H54 (cell line): ENCODE measurements around the gene MPND.

Source experiments
- DNase-seq: peaks from one replicate; pipeline ENCODE4 v3.0.0; 2011; ENCODE audit warnings: low spot score, mixed read lengths; ENCODE audit not compliant: insufficient read length
- FAIRE-seq: peaks from 3 replicates; lab custom pipeline; 2011; peaks lifted over from hg19 to GRCh38; lab: Jason Lieb, UNC
- POLR2A ChIP-seq: IDR thresholded peaks from 2 replicates; pipeline ENCODE4 v1.6.1; 2011; ENCODE audit warnings: low read depth, mild to moderate bottlenecking, low read length

The MPND gene, protein sequence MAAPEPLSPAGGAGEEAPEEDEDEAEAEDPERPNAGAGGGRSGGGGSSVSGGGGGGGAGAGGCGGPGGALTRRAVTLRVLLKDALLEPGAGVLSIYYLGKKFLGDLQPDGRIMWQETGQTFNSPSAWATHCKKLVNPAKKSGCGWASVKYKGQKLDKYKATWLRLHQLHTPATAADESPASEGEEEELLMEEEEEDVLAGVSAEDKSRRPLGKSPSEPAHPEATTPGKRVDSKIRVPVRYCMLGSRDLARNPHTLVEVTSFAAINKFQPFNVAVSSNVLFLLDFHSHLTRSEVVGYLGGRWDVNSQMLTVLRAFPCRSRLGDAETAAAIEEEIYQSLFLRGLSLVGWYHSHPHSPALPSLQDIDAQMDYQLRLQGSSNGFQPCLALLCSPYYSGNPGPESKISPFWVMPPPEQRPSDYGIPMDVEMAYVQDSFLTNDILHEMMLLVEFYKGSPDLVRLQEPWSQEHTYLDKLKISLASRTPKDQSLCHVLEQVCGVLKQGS

GRCh38 chr19:4343370-4344307 is at the start of gene MPND:
Gene MPND (plus strand): TSS chr19:4343562. CDS start chr19:4343594, 32 bp downstream.
- TF ChIP-seq POLR2A, result peak; percentile 44
- FAIRE-seq (no peak), DNase-seq (peak; percentile 69)

GRCh38 chr19:4294389-4294788 is 49.0 kb upstream of the MPND start:
- no peak for DNase-seq
- no peak for FAIRE-seq
- no peak for TF ChIP-seq POLR2A

DNA sequence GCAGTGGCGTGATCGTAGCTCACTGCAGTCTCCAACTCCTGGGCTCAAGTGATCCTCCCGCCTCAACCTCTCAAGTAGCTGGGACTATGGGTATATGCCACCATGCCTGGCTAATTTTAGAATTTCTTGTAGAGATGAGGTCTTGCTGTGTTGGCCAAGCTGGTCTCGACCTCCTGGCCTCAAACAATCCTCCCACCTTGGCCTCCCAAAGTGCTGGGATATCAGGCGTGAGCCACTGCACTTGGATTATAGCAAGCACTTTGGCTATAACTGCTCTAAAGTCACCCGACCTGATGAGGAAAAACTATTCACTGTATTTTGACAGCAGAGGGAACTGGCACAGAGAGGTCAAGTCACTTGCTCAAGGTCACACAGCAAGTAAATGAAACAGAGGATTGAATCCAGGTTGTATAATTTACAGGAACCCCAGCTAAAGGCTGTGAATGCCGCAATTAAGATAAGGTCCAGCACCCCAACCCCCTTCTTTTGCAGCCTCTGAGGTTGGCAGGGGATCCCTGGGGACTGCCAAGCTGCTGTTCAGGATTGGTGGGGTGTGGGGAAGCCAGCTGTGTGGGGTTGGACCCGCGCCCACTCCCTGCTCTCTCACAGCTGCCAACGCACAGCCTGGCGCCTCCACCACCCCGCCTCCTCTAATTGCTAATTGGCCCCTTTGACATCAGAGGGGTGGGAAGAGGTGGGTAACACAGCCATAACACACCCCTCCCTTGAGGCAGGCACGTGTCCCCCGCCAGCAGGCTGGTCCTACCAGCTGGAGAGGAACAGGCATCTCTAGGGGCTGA is 47.2 kb upstream of the MPND start:
- no peak for FAIRE-seq
- no peak for DNase-seq
- TF ChIP-seq POLR2A, result no peak

DNA sequence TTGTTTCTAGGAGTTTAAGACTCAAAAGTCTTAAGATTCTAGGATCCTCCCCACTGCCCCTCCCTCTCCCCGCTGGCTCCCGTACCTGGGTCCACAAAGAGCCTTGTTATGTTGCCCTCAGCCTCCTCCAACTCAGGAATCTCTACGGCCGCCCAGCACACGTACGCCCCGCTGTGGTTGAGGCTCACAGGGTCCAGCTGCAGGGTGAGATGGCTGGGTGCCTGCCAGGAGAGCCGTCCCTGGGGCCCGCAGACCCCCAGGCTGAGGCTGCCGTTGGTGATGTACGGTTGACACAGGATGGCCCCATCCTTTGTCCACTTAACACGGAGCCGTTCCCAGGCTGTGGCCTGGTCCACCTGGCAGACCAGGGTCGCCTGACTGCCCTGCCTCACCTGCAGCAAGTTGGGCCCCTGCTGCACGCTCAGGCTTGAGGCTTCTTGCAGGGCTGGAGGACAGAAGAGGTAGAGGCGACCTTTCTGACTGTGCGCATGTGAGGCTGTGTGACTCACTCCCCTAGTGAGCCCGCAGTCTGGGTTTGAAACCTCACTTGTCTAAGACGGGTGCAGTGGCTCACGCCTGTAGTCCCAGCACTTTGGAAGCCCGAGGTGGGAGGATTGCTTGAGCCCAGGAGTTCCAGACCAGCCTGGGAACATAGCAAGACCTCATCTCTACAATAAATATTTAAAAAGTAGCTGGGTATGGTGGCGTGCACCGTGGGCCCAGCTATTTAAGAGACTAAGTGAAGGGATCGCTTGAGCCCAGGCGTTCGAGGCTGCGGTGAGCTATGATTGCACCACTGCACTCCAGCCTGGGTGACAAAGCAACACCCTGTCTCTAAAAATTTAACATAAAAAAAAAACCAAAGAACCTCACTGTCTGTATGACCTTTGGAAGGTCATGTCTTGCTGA is 45.2 kb upstream of the MPND start:
- FAIRE-seq (no peak), DNase-seq (no peak)
- TF ChIP-seq POLR2A, result no peak

DNA sequence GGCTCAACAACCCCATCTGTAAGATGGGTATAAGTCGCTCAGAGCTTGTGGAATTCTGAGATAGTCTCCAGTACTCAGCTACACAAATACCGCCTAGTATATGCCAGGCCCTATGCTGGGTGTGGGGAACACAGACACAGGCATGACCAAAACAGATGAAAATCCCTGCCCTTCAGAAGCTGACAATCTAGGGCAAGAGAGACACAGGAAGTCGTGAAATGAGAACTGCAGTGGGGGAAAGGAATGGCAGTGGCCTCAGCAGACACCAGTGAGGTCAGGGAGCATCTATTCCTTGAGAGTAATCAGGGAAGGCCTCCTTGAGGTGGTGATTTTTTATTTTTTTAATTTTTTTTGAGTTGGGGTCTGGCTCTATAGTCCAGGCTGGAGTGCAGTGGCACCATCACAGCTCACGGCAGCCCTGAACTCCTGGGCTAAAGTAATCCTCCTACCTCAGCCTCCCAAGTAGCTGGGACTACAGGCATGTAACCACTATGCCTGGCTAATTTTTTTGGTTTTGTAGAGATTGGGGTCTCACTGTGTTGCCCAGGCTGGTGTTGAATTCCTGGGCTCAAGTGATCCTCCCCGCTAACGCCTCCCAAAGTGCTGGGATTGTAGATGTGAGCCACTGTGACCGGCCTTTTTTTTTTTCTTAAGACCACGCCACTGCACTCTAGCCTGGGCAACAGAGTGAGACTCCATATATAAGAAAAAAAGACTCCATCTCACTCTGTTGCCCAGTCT is 44.4 kb upstream of the MPND start:
- TF ChIP-seq POLR2A, result no peak
- DNase-seq (no peak), FAIRE-seq (no peak)

GRCh38 chr19:4300589-4300988 is 42.8 kb upstream of the MPND start:
- DNase-seq (no peak), FAIRE-seq (no peak)
- no peak for TF ChIP-seq POLR2A

- DNase-seq (no peak), FAIRE-seq (no peak)
- TF ChIP-seq POLR2A, result no peak
Measured at GRCh38 chr19:4301590-4302242, 41.6 kb upstream of the MPND start.

DNA sequence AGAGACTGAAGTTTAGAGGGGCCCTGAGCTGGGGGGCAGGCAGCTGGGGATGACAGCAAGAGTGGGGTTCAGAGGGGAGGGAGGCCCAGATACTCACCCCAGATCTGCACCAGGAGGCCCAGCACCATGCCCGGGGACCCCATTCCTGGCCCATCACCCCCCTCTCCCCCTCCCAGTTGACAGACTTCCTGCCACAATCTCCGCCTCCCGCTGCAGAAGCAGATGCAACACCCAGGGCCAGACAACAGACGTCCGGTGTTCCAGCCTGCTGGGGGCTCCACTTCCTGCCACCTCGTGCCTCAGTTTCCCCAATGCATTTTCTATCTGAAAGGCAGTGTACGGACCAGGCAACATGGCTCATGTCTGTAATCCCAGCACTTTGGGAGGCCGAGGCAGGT is 41.1 kb upstream of the MPND start, which contains the start of gene TMIGD2:
TSS of gene TMIGD2 (minus strand) at position 147 of the 398 bp plus-strand sequence. CDS start at position 143, 4 bp downstream.
- FAIRE-seq, result no peak
- TF ChIP-seq POLR2A, result no peak
- DNase-seq, result no peak

DNA sequence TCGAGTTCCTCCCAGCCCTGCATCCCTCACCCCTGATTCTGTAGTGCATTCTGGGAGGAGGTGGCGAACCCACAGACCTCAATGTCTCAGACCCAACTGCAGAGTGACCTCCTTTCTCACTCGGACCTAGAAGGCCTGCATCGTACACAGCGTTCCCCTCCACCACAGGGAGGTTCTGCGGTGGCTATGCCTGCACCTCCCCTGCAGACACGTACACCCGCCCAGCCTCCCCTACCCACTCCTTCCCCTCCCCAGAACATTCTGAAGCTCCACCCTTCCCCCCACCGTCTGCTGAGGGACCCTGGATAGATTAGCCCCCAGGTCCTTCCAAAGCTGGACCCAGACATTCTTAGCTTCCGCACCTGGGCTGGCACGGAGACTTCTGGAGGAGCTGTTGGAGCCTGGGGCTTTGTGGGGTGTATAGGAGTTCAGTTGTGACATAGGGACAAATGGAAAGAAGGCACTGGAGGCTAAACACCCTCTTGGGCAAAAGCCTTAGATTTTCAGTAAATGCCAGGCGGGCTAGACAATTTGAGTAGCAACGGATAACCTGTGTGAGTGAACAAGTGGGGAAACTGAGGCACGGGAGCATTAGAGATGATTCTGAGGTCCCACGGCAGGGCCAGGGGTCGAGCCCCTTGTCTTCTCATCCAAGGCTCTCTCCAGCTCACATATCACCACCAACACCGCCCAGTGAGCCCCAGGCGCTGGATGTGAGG is 39.4 kb upstream of the MPND start:
- FAIRE-seq, result no peak
- TF ChIP-seq POLR2A, result no peak

GRCh38 chr19:4304538-4305256 is 38.7 kb upstream of the MPND start, which contains the start of gene FSD1:
Gene FSD1 (plus strand): TSS chr19:4304598. CDS start chr19:4304747, 149 bp downstream.
- FAIRE-seq (no peak), DNase-seq (peak; percentile 97)
- TF ChIP-seq POLR2A, result peak; percentile 31

More for the DNA sequence above, 39.4 kb upstream of the MPND start:
- no peak for DNase-seq
